GM12801 (cell line): ENCODE results near the gene PSME1.

Source experiments
- CTCF ChIP-seq: IDR thresholded peaks from one replicate; pipeline ENCODE4 v1.5.1; 2011; ENCODE audit warnings: control low read depth; ENCODE audit not compliant: insufficient read length; ENCODE audit errors: extremely low read depth

PSME1 gene

GRCh38 chr14:24165785-24166184 lies 29.8 kb downstream of the PSME1 start:
- TF ChIP-seq CTCF: no peak

DNA sequence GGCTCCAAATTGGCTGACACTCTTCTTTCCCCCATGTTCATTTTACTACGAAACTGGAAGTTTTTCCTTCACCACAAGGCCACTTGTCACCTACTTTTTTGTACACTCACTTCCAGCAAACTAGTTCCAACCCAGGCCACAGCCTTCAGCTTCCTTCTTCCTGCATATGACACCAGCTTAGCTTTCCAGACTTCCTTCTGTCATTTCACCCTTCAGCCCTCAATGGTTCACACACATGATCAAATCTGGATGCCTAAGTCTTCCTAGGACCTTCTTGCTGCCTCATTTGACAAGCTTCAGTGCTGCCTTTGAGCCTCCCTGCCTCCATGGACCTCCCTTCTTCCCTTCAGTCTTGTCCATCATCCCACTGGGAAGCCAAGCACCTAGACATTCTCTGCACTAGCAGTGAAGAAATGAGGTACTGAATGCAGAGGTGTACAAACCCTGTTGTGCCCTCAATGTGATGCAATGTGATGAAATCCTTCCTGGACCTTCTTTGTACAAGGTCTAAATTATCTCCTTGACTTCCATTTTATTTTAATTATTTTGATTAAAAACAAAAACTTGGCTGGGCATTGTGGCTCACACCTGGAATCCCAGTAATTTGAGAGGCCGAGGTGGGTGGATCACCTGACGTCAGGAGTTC lies 31.6 kb downstream of the PSME1 start:
- no peak for TF ChIP-seq CTCF

- TF ChIP-seq CTCF: no peak
These were observed 35.6 kb downstream of the PSME1 start, which contains the start of gene REC8 for GRCh38 chr14:24171422-24172260. TSS of gene REC8 (plus strand) at chr14:24172080. CDS start at chr14:24172553, 473 bp downstream.

DNA sequence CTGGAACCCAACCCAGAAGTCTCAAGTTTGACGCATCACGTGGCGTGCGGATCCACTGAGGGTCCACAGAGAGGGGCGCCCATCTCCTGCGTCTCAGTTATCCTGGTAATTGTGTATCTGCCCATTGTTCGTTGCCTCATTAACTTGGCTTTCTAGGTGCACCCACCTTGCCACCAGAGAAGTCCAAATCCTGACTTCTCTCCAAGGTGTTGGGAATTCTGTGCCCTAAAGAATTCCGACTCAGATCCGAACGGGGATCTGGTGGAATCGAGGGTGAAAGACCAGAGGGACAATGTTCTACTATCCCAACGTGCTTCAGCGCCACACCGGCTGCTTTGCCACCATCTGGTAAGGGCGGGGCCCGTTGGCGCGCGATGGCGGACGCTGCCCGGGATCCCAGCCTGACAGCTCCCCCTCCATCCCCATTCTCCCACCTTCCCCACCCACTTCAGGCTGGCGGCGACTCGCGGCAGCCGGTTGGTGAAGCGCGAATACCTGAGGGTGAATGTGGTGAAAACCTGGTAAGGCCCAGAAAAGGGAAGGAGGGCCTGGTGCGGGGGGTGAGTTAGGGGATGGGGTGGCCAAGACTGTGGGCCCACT lies 36.4 kb downstream of the PSME1 start:
- TF ChIP-seq CTCF: no peak

- no peak for TF ChIP-seq CTCF
These were observed 36.9 kb downstream of the PSME1 start for GRCh38 chr14:24172871-24173281.

GRCh38 chr14:24176599-24176998 lies 40.6 kb downstream of the PSME1 start:
- TF ChIP-seq CTCF: no peak

DNA sequence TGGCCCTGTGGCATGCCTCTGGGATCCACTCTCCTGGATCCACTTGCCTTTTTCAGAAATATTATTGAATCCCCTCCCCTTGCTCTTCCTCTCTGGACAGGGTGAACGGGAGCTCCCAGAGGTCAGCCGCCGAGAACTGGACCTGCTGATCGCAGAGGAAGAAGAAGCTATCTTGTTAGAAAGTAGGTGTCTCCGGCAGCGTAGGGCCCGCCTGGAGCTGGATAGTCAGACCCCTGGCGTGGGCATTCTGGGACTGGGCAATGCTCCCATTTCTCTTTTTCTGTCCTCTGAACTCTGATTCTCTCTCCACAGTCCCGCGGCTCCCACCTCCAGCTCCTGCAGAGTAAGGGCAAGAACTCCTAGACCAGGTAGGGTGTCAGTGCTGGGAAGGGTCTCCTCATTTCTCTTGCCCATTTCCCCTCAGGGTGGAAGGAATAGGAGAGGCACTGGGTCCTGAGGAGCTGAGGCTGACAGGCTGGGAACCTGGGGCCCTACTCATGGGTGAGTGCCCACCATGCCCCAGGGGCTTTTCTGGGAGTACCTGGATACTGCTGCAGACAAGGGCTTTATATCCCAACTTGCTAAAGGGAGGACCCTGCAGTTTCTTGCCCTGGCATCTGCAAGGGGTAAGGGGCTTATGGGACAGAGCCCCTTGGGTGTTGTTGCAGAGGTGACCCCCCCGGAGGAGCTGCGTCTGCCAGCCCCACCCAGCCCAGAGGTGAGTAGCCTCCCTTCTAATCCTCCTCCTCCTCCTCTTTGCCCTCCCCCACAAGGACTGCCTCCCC lies 41.2 kb downstream of the PSME1 start:
- no peak for TF ChIP-seq CTCF
